NCI-H460 (cell line): ENCODE measurements around the gene MLLT1. TPM values are rescaled to one million over a fixed set of nuclear protein-coding genes. Genes with fewer than 3 reads are reported as not detected.

ENCODE experiments used
- DNase-seq: peaks from one replicate; pipeline ENCODE4 v3.0.0-alpha.2; 2016; ENCODE audit warnings: low read depth; ENCODE audit errors: extremely low read depth
- total RNA-seq: library from RNA; depleted of rRNA; stranded (reverse); fragments of >200 nt; shearing (Covaris generic); gene quantifications from 2 replicates; pipeline ENCODE4 v1.2.3, GENCODE V29; 2014

MLLT1 gene
- total RNA-seq, 1 experiment from 2014 or later = 14.6 TPM

- DNase-seq = no peak
Observed at GRCh38 chr19:6260376-6260775, 19.4 kb downstream of the MLLT1 start.

GRCh38 chr19:6259312-6259861, 20.4 kb downstream of the MLLT1 start:
- DNase-seq = no peak

GRCh38 chr19:6258812-6259311, 20.9 kb downstream of the MLLT1 start:
- no peak for DNase-seq

- DNase-seq = no peak
Observed at GRCh38 chr19:6253954-6254733, 25.6 kb downstream of the MLLT1 start.

GRCh38 chr19:6252066-6252465, 27.7 kb downstream of the MLLT1 start:
- DNase-seq = no peak

- DNase-seq = no peak
Observed at GRCh38 chr19:6250909-6251308, 28.9 kb downstream of the MLLT1 start.

- no peak for DNase-seq
Observed at GRCh38 chr19:6250024-6250615, 29.7 kb downstream of the MLLT1 start.

GRCh38 chr19:6249296-6249695, 30.5 kb downstream of the MLLT1 start:
- no peak for DNase-seq

- no peak for DNase-seq
Observed at GRCh38 chr19:6248844-6249243, 30.9 kb downstream of the MLLT1 start.

- no peak for DNase-seq
Observed at GRCh38 chr19:6248341-6248740, 31.4 kb downstream of the MLLT1 start.

- DNase-seq = no peak
Observed at GRCh38 chr19:6247007-6247288, 32.8 kb downstream of the MLLT1 start.

- DNase-seq = no peak
Observed at GRCh38 chr19:6246174-6247006, 33.4 kb downstream of the MLLT1 start.

GRCh38 chr19:6242677-6243076, 37.1 kb downstream of the MLLT1 start:
- DNase-seq = no peak

GRCh38 chr19:6241680-6242377, 37.9 kb downstream of the MLLT1 start:
- no peak for DNase-seq

GRCh38 chr19:6241056-6241455, 38.7 kb downstream of the MLLT1 start:
- no peak for DNase-seq

GRCh38 chr19:6239871-6240676, 39.7 kb downstream of the MLLT1 start:
- DNase-seq = no peak

GRCh38 chr19:6239401-6239844, 40.4 kb downstream of the MLLT1 start:
- DNase-seq = no peak

GRCh38 chr19:6238643-6239281, 41.0 kb downstream of the MLLT1 start:
- no peak for DNase-seq

- no peak for DNase-seq
Observed at GRCh38 chr19:6238256-6238642, 41.5 kb downstream of the MLLT1 start.
